Activated effector memory CD4-positive, alpha-beta T cell treated with Interleukin-2 at 50 U/mL for 16 hours (primary cell): ENCODE measurements around the gene CIAO3.

ENCODE experiments used
- DNase-seq: peaks from one replicate; pipeline ENCODE4 v3.0.0-alpha.2; 2020

The CIAO3 gene

GRCh38 chr16:734208-734980 is 6.4 kb downstream of the CIAO3 start:
- no peak for DNase-seq

GRCh38 chr16:733382-734207 is 7.2 kb downstream of the CIAO3 start:
- DNase-seq: no peak

GRCh38 chr16:732936-733335 is 7.9 kb downstream of the CIAO3 start:
- DNase-seq: no peak

GRCh38 chr16:732332-732731 is 8.5 kb downstream of the CIAO3 start:
- DNase-seq: no peak

- DNase-seq: no peak
Observed at GRCh38 chr16:730666-731509, 9.9 kb downstream of the CIAO3 start.

GRCh38 chr16:729768-730665 is 10.8 kb downstream of the CIAO3 start:
- DNase-seq: no peak

GRCh38 chr16:728890-729744 is 11.7 kb downstream of the CIAO3 start:
- no peak for DNase-seq

- DNase-seq: peak; percentile 47
Observed at GRCh38 chr16:728131-728889, 12.5 kb downstream of the CIAO3 start.

GRCh38 chr16:727291-727977 is 13.4 kb downstream of the CIAO3 start:
- no peak for DNase-seq

GRCh38 chr16:726438-727290 is 14.1 kb downstream of the CIAO3 start, which contains the start of the genes CCDC78 and HAGHL:
CCDC78 (minus strand) TSS chr16:726443; CDS start chr16:726367, 76 bp downstream.
HAGHL (plus strand) TSS chr16:727106; CDS start chr16:727510, 404 bp downstream.
- DNase-seq: peak; percentile 55

- no peak for DNase-seq
Observed at GRCh38 chr16:726188-726437, 14.7 kb downstream of the CIAO3 start.

GRCh38 chr16:725463-726187 is 15.2 kb downstream of the CIAO3 start:
- no peak for DNase-seq

- DNase-seq: no peak
Observed at GRCh38 chr16:725041-725376, 15.8 kb downstream of the CIAO3 start.

GRCh38 chr16:724188-725040 is 16.4 kb downstream of the CIAO3 start:
- DNase-seq: no peak

GRCh38 chr16:723695-724094 is 17.1 kb downstream of the CIAO3 start:
- DNase-seq: no peak

- DNase-seq: no peak
Observed at GRCh38 chr16:722835-723633, 17.8 kb downstream of the CIAO3 start.
